HCT116 (cell line): ENCODE measurements around the gene FMN1.

Experiments
- CBX3 ChIP-seq: IDR thresholded peaks from 2 replicates; pipeline ENCODE4 v1.6.1; 2012; ENCODE audit warnings: low read depth
- CEBPB ChIP-seq: IDR thresholded peaks from 2 replicates; pipeline ENCODE4 v1.6.1; 2012; ENCODE audit warnings: low read depth
- CTCF ChIP-seq, 3 experiments: fragments of 200-600 bp in 1 of 3; sonication (generic) in 1 of 3; IDR thresholded peaks in 2 of 3; conservative IDR thresholded peaks in 1 of 3; 2 replicates each; pipeline ENCODE4 v1.5.1; 2012 to 2017; ENCODE audit warnings: low read depth in 2 of 3, low read length in 2 of 3, antibody characterized with exemption in 1 of 3, borderline replicate concordance in 1 of 3, control low read depth in 1 of 3, mild to moderate bottlenecking in 1 of 3, mixed read lengths in 1 of 3, mixed run types in 1 of 3, moderate library complexity in 1 of 3; ENCODE audit not compliant: insufficient read depth in 1 of 3
- ELF1 ChIP-seq: IDR thresholded peaks from 2 replicates; pipeline ENCODE4 v1.6.1; 2012; ENCODE audit warnings: low read depth, borderline replicate concordance
- MAX ChIP-seq: IDR thresholded peaks from 2 replicates; pipeline ENCODE4 v1.6.1; 2012
- POLR2A ChIP-seq: IDR thresholded peaks from 2 replicates; pipeline ENCODE4 v1.7.0; 2011; ENCODE audit warnings: borderline replicate concordance; ENCODE audit not compliant: insufficient read depth, insufficient read length; ENCODE audit errors: extremely low read depth
- POLR2AphosphoS5 ChIP-seq: IDR thresholded peaks from 2 replicates; pipeline ENCODE4 v1.6.1; 2011; ENCODE audit warnings: mild to moderate bottlenecking, low read depth, low read length, moderate library complexity
- RAD21 ChIP-seq: IDR thresholded peaks from 2 replicates; pipeline ENCODE4 v1.6.1; 2012; ENCODE audit warnings: low read depth, mild to moderate bottlenecking
- YY1 ChIP-seq: IDR thresholded peaks from 2 replicates; pipeline ENCODE4 v1.6.1; 2011; ENCODE audit warnings: low read length, low read depth, moderate library complexity, mild to moderate bottlenecking; ENCODE audit not compliant: insufficient replicate concordance; ENCODE audit errors: extremely low read depth
- ZNF274 ChIP-seq: fragments of 200-500 bp; sonication (Bioruptor generic); IDR thresholded peaks from 2 replicates; pipeline ENCODE4 v1.6.1; 2014; ENCODE audit warnings: mild to moderate bottlenecking, low read depth, low read length, inconsistent platforms

GRCh38 chr15:33135355-33135781, 59.1 kb downstream of the FMN1 start:
- TF ChIP-seq POLR2A (no peak), POLR2AphosphoS5 (no peak), MAX (no peak), ELF1 (no peak), CBX3 (no peak), YY1 (no peak), CTCF (IDR thresholded peaks at IDR 0.05 in 2 of 3, conservative IDR thresholded peaks at IDR 0.05 in 1 of 3; ENCODE audit: borderline replicate concordance in 1 of 3, insufficient read depth in 1 of 3, low read depth in 2 of 3, low read length in 2 of 3) (no peak), CEBPB (no peak), ZNF274 (no peak), RAD21 (no peak)
